HUDEP-2 (cell line): ENCODE data around the gene CHRNE.
A peak's percentile ranks its signal among the peaks of the same experiment; 100 is the strongest.
"Not testable (repeated sequence)": the region's sequence is repeated elsewhere in the genome, so short reads cannot be mapped to it uniquely, and the experiment has no call there.

Source experiments
- DNase-seq, 76 experiments: peaks; one replicate each; lab custom pipeline; 2025; ENCODE audit not compliant: unreplicated experiment in 76 of 76; lab: John Stamatoyannopoulos, UW

The CHRNE gene

DNA sequence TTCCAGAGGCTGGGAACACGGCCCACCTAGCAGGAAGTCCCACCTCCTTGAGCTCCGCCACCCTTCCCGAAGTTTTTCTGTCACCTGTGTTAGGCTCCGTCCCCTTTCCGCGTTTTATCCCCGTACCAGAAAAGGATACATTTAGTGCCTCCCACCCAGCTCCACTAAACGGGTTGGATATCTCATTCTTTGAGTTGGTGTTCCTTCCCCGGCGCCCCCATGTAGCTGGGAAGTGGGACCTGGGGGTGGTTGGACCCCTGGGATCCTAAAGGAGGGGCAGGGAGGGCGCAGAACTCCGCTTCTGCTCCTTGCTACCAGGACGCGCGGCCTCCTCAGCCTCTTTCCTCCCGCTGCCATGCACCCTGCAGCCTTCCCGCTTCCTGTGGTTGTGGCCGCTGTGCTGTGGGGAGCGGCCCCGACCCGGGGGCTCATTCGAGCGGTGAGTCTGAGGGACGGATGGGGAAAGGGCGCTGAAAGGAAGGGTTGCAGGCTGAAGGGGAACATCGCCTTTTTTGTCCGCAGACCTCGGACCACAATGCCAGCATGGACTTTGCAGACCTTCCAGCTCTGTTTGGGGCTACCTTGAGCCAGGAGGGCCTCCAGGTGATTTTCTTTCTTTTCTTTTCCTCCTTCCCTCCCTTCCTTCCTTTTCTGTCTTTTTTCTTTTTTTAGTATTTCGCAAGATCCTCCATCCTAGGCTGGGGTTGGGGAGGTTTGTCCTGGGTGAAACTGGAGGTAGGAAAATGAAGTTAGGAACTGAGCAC is 37.8 kb upstream of the CHRNE start:
- peak in 7 of 76 experiments; percentile 22 to 84 (median 59) for DNase-seq

DNA sequence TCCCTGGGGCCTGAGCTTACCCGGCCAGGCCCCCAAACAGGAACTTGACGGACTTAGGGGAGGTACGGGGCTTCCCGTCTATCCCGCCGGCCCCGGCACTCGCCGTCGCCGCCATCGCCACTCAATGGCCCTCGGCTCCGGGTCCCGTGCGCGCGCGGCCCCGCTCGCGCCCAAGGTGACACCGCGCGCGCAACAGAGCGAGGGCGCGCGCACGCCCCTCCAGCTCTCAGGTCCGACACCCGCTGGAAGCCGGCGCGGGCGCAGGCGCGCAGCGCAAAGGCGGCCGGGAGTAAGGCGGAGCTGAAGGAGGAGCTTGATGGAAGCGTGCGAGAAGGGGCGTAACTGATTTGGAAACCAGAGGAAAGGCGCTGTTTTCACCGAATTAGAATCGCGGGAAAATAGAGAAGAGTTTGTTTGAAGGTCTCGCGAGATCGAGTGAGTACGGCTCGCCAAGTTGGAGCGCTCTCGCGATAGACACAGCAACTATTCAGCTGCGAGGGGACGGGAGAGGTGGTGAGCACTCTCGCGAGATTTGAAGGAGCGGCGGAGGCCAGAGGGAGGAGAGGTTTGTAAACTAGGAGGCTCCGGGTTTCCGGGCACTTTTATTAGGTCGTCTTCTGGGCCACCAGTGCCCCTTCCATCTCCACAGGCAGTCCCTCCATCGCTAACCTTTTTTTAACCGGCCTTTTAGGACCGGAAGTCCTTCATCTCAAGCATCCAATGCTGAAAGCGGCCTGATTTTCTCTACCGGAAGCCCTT is 37.1 kb upstream of the CHRNE start, which contains the start of the genes RNF167 and SLC25A11:
TSS of gene RNF167 (plus strand) at position 473 of the 759 bp plus-strand sequence. CDS start 642 bp downstream, outside the sequence.
TSS of gene SLC25A11 (minus strand) at position 251 of the 759 bp plus-strand sequence. CDS start at position 115, 136 bp downstream.
- peak in 75 of 76 experiments; percentile 74 to 100 (median 97) for DNase-seq

DNA sequence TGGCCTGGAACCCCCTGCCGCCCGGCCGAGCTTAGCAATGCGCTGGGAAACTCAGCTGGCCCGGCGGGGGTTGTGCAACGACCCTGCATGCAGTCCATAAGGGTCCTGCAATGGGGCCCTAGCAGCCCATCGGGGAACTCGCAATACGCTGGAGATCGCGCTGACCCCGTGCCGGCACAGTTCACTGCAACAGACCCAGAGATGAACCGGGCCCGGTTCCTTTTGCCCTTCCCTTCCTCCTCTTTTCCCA is 36.6 kb upstream of the CHRNE start:
- peak in 2 of 76 experiments; percentile 8 to 43 for DNase-seq

DNA sequence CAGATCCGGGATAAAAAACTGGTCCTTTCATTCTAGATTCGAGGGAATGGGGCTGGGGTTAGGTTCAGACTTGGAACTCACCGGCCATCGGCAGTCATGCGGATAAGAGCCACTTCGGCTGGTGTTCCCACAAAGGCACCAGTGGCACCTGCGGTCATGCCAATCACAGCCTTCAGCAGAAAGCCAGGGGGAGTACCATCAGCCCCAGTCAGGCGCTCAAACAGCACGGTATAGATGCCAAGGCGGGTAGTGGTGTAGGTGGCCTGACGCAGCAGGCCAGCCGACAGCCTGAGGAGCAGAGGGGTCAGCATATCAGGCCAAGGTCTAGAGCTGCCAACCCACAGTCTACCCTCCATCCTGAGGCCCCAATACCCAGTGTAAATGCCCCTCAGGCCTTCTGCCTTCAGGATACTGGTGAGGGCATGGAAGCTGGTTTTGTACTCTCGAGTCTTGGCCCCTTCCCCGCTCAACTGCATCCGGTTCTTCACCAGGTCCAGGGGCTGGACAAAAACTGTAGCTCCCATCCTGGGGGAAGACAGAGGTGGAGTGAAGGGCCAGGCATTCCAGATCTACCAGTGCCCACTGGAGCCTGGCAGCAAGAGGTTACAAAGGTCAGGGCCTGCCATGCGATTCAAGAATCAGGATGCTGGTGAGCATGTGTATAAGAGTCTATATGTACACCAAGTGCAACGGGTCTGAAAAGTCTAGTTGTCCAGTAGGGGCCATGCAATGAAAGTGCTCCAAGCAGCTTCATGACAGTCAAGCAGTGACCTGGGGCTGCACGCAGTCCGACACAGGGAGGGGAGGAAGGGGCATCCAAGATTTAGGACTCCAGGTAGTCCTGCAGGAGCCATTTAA is 36.0 kb upstream of the CHRNE start:
- DNase-seq, result peak in 2 of 76 experiments; percentile 28 to 52

DNA sequence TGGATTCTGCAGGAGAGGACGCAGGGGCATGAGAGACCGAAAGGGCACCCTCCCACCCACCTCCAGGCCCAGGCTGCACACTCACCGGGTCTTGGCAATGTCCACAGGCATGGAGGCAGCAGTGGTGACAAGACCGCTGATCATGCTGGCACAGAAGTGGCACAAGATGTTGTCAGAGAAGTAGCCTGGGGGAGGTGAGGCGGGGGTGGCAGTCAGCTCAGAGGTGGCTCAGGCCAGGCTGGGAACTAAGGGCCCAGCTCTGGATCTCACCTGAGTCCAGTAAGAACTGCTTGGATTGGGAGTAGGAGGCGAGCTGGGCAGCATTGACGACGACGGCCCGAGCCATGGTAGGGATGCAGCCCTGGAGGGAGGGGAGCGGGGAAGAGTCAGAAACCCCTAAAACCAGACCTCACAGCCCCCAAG is 35.2 kb upstream of the CHRNE start:
- no peak for DNase-seq

DNA sequence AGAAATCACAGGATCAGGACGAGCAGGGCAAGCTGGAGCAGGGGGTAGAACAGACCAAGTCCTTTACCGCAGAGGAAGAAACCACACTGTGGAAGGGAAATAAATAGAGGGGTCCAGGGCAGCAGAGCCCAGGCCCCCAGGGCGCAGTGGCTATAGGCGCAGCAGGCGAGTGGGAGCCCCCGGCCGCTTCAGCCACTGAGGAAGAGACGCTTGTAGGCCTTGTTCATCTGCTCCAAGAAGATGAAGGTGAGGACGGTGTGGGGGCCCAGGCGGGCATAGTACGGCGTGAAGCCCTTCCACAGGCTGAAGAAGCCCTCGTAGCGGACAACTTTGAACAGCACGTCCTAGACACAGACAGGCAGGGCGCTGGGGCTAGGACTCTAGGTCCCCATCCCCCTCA is 34.7 kb upstream of the CHRNE start:
- DNase-seq, result no peak

DNA sequence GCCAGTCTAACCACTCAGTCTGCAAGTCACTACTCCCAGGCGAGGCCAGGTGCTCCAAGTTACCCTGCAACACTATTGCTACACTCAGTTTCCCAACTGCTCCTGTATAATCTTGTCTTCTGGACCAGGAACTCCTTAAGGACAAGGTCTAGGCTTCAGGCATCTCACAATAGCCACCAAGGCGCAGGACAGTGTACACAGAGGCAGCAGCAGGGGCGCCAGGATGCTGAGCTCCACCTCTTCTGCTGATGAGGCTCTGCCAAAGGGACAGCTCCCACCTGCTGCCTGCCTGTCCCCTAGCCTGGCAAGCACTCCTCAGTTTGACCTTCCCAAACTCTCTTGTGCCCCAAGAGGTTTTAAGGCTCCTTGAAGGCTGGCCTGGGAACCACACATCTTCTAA is 33.5 kb upstream of the CHRNE start:
- DNase-seq, result no peak

DNA sequence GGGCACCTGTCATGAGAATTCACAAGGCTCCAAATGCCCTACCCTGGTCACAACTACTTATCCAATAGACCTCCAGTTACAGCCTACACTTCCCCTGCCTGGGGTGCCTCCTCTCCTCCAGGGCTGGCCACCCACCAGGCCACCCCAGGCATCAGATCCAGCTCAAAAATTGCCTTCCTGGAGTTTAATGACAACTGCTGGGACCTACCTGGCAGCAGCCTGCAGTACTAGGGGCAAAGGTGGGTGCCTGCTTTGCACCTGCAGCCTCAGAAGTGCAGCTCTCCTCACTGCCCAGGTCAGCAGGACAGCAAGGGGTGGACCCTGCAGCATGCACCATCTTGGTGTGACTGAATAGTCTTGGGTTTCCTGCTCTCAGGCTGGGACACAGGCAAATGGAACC is 32.8 kb upstream of the CHRNE start:
- no peak for DNase-seq

DNA sequence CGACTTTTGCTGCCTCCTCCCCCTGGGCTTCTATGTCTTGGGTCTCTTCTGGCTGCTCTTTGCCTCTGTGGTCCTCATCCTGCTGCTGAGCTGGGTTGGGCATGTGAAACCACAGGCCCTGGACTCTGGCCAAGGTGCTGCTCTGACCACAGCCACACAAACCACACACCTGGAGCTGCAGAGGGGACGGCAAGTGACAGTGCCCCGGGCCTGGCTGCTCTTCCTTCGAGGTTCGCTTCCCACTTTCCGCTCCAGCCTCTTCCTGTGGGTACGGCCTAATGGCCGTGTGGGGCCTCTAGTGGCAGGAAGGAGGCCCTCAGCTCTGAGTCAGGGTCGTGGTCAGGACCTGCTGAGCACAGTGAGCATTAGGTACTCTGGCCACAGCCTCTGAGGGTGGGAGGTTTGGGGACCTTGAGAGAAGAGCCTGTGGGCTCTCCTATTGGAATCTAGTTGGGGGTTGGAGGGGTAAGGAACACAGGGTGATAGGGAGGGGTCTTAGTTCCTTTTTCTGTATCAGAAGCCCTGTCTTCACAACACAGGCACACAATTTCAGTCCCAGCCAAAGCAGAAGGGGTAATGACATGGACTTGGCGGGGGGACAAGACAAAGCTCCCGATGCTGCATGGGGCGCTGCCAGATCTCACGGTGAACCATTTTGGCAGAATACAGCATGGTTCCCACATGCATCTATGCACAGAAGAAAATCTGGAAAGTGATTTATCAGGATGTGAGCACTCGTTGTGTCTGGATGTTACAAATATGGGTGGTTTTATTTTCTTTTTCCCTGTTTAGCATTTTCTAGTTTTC is 31.5 kb upstream of the CHRNE start:
- DNase-seq, result peak in 15 of 76 experiments; percentile 4 to 54 (median 20)

DNA sequence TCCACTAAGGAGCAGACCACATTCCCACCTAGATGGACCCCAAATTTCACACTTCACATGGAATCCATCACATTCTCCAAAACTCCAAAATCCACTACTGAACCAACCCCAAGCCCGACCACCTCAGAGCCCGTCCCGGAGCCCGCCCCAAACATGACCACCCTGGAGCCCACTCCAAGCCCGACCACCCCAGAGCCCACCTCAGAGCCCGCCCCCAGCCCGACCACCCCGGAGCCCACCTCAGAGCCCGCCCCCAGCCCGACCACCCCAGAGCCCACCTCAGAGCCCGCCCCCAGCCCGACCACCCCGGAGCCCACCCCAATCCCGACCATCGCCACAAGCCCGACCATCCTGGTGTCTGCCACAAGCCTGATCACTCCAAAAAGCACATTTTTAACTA is 30.7 kb upstream of the CHRNE start:
- no peak for DNase-seq

DNA sequence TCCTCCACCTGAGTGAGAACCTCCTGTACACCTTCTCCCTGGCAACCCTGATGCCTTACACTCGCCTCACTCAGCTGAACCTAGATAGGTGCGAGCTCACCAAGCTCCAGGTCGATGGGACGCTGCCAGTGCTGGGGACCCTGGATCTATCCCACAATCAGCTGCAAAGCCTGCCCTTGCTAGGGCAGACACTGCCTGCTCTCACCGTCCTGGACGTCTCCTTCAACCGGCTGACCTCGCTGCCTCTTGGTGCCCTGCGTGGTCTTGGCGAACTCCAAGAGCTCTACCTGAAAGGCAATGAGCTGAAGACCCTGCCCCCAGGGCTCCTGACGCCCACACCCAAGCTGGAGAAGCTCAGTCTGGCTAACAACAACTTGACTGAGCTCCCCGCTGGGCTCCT is 29.9 kb upstream of the CHRNE start:
- DNase-seq, result no peak

DNA sequence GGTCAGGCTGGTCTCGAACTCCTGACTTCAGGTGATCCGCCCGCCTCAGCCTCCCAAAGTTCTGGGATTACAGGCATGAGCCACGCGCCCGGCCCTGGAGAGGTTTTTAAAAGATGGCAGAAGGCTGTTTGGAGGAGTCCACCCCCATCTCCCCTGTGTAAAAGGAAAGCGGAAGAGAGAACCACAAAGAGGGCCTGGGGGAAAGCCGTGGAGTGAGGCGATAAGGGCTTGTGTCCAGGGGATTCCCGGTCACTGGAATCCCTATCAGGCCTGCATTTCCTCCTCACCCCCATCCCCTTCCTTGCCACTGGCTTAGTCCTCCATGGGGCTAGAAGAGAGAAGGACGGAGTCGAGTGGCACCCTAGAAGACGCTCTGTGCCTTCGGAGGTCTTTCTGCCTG is 29.1 kb upstream of the CHRNE start, which contains the start of gene GP1BA:
TSS of gene GP1BA (plus strand) at position 315 of the 400 bp plus-strand sequence. CDS start 328 bp downstream, outside the sequence.
- DNase-seq, result no peak

DNA sequence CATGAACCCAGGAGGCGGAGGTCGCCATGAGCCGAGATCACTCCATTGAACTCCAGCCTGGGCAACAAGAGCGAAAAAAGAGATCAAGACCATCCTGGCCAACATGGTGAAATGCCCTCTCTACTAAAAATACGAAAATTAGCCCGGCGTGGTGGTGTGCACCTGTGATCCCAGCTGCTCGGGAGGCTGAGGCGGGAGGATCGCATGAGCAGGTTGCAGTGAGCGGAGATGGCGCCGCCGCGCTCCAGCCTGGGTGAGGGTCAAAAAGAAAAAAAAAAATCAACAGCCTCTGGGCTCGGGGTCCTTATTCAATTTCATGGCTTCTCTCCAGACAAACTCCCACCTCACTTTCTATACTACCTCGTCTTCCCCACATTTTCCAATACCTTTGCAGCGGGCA is 26.0 kb upstream of the CHRNE start:
- no peak for DNase-seq

DNA sequence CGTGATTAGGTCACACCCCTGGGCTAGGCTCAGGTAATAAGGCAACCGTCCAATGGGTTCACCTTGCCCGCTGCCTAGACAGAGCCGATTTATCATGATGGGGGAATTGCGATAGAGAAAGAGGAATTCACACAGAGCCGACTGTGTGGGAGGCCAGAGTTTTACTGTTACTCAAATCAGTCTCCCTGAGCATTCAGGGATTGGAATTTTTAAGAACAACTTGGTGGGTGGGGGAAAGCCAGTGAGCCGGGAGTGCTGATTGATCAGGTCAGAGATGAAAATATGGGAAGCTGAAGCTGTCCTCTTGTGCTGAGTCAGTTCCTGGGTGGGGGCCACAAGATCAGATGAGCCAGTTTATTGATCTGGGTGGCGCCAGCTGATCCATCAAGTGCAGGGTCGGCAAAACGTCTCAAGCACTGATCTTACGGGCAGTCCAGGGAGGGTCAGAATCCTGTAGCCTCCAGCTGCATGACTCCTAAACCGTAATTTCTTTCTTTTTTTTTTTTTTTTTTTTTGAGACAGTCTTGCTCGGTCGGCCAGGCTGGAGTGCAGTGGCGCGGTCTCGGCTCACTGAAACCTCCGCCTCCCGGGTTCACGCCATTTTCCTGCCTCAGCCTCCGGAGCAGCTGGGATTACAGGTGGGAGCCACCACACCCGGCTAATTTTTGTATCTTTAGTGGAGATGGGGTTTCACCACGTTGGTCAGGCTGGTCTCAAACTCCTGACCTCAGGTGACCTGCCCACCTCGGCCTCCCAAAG is 23.9 kb upstream of the CHRNE start:
- DNase-seq, result not testable (repeated sequence)

DNA sequence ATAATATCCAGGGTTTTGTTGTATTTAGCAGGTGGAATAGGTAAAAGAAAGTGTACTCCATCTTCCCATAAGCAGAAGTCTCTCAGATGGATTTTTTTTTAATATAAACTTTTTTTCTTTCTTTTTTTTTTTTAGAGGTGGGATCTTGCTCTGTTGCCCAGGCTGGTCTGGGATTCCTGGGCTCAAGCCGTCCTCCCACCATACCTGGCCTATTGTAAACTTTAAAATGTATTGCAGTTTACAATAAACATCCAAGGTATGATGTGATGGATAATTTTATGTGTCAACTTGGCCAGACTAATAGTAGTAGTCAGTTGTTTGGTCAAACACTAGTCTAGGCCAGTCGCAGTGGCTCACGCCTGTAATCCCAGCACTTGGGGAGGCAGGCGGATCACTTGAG is 18.4 kb upstream of the CHRNE start:
- DNase-seq, result no peak

DNA sequence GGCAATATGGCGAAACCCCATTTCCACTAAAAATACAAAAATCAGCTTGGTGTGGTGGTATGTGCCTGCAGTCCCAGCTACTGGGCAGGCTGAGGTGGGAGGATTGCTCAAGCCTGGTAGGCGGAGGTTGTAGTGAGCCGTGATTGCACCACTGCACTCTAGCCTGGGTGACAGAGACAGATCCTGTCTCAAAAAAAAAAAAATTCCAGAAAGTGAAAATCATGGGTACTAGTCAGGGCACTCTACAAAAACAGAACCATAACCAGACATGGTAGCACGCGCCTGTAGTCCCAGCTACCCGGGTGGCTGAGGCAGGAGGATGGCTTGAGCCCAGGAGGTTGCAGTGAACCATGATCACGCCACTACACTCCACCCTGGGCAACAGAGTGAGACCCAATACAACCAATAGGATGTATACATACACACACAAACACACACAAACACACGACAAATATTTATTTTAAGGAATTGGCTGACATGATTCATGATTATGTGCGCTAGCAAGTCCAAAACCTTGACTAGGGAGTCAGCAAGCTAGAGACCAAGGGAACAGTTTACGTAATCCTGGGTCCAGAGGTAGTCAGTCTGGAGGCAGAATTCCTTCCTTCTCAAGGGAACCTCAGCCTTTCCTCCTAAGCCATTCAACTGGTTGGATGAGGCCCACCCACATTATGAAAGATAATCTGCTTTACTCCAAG is 17.6 kb upstream of the CHRNE start:
- DNase-seq, result no peak

DNA sequence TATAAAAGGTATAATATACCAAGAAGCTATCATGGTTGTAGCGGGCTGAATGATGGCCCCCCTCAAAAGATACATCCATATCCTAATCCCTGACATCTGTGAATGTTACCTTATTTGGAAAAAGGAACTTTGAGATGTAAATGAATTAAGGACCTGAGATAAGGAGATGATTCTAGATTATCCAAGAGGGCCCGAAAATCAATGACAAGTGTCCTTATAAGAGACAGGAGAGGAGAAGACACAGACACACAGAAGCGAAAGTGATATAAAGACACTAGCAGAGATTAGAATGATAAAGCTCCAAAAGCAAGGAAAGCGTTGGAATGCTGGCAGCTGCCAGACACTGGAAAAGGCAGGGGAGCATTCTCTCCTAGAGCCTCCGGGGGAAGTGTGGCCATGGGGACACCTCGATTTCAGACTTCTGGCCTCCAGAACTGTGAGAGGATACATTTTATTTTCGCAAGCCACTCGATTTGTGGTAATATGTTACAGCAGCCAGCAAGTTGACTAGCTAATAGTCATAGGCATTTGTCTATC is 16.7 kb upstream of the CHRNE start:
- no peak for DNase-seq

DNA sequence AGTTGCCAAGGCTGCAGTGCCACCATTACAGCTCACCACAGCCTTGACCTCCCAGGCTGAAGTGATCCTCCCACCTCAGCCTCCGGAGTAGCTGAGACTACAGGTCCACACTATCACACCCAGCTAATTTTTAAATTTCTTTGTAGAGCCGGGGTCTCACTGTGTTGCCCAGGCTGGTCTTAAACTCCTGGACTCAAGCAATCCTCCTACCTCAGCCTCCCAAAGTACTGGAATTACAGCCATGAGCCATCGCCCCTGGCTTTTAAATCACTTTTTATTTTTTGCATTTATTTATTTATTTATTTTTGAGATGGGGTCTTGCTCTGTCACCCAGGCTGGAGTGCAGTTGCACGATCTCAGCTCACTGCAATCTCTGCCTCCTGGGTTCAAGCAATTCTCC is 11.7 kb upstream of the CHRNE start:
- DNase-seq, result not testable (repeated sequence)

DNA sequence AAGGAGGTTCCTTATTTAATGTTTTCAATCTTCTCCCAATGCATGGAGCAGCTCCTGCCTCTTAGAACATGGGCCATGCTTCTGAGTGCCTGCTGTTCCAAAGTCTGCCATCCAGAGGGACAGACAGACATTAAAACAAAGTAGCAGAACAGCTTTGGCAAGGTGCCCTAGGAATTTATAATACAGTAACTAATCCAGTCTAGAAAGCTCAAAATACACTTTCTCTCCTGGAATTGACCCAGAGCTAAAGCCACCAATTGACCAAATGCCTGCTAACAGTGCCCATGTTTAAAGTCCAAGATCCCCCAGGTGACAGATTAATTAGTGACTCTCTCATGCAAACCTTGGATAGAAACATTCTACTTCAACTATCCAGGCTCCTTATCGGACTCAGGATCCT is 11.1 kb upstream of the CHRNE start:
- no peak for DNase-seq
